HT1080 (cell line): ENCODE measurements around the gene SFMBT1. TPM values are rescaled to one million over a fixed set of nuclear protein-coding genes. Genes with fewer than 3 reads are reported as not detected.

Experiments
- DNase-seq: peaks from one replicate; pipeline ENCODE4 v3.0.0-alpha.2; 2015; ENCODE audit warnings: low read depth
- polyA plus RNA-seq, 2 experiments: library from polyadenylated mRNA; depleted of rRNA; stranded (reverse); fragments of >200 nt; gene quantifications; 2 replicates each; pipeline ENCODE4 v1.2.3, GENCODE V29; 2015
- total RNA-seq: library from RNA; depleted of rRNA; stranded (reverse); fragments of >200 nt; shearing (Covaris generic); gene quantifications from 2 replicates; pipeline ENCODE4 v1.2.3, GENCODE V29; 2014; rRNA removed

The SFMBT1 gene, protein sequence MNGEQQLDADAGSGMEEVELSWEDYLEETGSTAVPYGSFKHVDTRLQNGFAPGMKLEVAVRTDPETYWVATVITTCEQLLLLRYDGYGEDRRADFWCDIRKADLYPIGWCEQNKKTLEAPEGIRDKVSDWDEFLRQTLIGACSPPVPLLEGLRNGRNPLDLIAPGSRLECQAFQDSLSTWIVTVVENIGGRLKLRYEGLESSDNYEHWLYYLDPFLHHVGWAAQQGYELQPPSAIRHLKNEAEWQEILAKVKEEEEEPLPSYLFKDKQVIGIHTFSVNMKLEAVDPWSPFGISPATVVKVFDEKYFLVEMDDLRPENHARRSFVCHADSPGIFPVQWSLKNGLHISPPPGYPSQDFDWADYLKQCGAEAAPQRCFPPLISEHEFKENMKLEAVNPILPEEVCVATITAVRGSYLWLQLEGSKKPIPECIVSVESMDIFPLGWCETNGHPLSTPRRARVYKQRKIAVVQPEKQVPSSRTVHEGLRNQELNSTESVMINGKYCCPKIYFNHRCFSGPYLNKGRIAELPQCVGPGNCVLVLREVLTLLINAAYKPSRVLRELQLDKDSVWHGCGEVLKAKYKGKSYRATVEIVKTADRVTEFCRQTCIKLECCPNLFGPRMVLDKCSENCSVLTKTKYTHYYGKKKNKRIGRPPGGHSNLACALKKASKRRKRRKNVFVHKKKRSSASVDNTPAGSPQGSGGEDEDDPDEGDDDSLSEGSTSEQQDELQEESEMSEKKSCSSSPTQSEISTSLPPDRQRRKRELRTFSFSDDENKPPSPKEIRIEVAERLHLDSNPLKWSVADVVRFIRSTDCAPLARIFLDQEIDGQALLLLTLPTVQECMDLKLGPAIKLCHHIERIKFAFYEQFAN
- 8.2 and 11.8 TPM in 2 replicates for total RNA-seq
- 6.0 and 6.2 TPM in 2 replicates for polyA plus RNA-seq (2015; cell fraction: cytosol; rRNA removed)
- 8.3 and 9.8 TPM in 2 replicates for polyA plus RNA-seq (2015; cell fraction: nucleus; rRNA removed)

DNA sequence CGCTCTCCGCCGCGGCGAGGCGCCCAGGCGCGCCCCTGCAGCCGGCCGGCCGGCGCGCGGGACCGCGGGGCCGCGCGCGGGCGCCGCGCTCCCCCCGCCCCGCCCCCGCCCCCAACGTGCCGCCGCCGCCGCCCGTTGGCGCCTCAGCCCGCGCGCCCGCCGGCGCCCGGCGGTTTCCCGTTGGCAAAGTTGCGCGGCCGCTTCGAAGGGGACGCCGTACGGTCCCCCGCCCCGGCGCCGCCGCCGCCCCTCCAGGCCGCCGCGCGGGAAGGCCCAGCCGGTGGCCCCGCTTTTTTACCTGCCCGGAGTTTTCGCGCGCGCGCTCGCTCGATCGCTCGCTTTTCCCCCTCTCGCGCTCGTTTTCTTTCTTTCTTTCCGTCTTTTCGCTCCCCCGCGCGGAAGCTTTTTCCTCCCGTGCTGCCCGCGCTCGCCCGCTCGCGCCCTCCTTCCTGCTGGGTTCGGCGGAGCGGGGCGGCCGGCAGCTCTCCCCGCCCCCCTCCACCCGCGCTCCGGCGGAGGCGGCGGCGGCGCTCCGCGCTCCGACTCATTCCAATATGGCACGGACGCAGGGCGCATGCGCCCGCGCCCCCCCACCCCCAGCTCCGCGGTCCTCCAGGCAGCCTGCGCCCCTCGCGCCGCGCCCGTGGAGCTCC lies at the start of gene SFMBT1:
Gene SFMBT1 (minus strand): TSS at position 556 of the 653 bp plus-strand sequence. CDS start 76,945 bp downstream, outside the sequence.
- peak; percentile 53 for DNase-seq

DNA sequence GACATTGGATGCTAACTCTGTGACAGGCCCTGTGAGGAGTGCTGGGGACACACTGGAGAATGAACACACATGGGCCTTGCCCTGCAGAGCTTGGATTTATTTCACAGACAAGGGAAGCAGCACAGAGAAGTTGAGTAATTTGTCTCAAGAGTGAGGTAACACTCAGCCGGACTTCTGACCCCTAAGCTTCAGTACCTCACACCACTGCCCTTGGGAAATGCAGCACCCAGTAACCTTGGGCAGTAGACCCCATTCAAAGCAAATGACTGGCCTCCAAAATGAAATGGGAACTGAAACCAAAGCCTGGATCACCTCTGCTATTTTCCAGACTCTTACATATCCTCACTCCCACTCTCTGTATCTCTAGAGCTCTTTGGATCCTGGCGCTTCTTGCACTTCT lies 47.1 kb upstream of the SFMBT1 start:
- no peak for DNase-seq

DNA sequence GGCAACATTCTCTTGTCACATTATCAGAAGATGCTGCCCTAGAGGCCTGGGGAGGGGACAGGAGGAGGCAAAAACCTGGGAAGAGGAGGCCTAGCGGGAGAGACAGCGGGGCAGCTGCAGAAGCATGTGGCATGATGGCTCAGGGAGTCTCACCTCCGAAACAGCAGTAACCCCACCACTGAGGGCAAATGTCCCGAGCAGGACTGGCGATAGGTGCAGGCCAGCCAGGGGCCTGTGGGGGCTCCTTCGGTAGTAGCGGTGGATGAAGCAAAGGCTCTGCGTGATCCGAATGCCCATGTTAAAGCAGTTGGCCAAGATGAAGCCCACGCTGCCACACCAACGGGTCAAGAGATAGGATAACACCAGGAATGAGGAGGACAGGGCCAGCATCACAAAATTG lies 46.3 kb upstream of the SFMBT1 start:
- DNase-seq = no peak

DNA sequence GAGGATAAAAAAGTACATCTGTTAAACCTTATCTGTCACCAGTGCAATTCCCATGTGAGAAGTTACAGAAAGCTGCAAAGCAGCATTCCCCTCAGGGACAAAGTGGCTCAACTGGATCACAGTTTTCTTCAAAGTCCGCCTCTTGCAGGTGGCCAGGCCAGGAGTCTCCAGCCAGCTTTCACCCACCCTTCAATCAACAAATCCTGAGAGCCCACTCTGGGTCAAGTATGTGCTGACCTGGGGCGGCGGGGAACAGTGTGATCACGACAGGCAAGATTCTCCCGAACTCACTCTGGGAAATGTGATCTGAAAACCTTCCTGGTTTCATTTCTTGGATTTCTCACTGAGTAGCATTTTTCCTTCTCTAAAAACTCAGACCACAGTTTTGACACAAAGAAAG lies 45.1 kb upstream of the SFMBT1 start:
- no peak for DNase-seq

DNA sequence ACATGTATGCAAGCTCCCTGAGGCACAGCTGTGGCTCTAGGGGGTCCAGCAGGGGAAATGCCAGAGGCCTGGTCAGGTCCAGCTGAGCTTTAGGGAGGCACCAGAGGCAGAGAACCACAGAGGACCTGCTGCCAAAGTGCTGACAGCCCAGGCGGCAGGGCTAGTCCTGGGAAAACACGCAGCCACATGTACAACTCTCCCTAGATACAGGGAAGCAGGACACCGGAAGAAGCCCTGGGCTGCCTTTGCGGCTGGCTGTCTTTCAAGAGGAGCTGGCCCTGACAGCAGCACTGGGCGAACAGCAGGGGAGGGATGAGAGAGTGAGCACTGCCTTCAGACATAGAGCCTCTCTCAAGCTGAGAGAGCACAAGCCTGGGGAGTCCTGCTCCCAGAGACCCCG lies 43.6 kb upstream of the SFMBT1 start:
- no peak for DNase-seq

DNA sequence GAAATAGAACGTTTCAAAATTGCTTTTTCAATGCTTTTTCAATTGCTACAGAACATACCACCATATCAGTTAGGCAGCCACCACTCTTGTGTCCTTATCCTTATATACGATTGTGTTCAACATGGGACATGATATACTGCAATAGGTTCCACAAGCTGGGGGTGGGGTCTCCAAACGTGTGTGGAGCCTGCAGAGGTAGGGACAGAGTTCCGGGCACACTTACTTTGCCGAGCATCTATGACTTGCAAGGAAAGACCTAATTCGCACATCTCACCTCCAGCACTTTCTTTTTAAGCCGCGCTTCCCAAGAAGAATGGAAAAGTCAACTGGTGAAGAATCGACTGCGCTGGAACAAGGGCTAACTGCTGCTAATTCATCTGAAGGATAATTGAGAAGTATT lies 39.6 kb upstream of the SFMBT1 start:
- DNase-seq = no peak

DNA sequence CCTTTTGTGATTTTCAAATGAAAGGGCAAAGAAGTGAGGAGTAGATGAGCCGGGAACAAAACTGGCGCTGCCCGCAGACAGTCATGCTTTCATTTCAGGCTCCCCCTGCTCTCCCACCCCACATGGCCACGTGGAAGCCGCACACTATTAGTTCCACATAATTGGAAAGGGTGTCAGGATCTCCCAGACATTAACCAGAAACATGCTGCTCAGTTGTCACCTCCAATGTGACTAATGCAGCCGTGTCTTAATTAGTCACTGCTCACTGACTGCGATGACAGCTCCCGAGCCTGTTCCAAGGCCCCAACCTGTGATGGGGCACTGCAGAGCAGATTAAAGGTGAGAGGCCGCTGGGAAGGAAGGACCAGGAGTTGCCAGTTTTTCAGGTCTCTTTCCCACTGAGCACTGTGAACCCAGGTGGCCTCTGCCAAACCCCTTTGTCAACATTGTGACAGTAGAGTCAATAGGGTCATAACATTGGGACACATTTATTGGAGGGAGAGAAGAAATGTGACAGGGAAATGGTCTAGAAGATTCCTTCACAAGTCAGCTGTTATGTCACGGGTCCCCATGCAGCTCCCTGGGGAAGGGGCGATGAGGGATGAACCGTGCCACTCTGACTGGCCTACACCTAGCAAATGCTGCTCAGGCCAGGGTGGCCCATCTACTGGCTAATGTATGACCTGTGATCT lies 38.6 kb upstream of the SFMBT1 start:
- no peak for DNase-seq

DNA sequence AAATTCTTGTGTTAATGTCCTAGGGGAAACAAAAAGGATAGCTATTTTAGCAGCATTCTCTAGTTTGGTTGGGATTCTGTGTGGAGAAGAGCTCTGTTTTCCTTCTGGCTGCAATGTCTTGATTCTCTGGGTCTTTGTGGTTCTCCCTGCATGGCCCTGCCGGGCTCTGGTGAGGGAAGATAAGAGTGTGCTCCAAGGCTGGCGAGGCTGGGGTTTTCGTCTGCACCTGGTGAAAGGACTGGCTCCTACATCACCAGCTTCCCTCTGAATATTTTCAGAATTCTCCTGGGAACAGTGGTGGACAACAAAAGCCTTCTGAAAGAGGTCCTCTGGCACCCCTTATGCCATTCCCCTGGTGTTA lies 38.1 kb upstream of the SFMBT1 start:
- DNase-seq = no peak

DNA sequence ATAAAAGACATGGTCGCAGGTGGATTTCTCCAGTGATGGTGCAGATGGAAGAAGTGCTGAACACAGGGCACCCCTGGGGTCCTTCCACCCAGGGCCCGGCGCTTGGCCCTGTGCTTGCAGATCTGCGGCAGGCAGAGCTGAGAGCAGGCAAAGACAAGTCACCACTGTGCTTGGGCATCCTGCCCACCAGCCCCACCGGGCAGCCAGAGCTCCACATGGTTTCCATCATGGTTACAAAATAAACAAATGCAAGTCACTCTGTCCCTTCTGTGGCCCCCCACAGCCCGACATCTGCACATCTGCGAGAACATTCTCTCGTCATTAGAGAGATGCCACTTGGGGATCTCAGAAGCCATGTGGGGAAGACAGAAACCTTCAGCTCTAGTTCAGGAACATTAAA lies 37.6 kb upstream of the SFMBT1 start:
- DNase-seq = no peak

DNA sequence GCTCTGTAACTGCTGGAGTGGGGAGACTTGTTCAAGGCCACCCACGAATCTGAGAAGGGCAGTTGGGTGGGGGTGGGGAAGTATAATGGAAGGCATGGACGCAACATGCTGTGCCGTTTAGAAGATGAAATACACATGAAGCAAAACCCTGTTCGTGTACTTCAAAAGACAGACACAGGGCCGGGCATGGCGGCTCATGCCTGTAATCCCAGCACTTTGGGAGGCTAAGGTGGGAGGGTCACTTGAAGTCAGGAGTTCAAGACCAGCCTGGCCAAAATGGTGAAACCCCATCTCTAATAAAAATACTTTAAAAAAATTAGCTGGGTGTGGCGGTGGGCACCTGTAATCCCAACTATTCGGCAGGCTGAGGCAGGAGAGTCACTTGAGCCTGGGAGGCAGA lies 36.9 kb upstream of the SFMBT1 start:
- DNase-seq = no peak

DNA sequence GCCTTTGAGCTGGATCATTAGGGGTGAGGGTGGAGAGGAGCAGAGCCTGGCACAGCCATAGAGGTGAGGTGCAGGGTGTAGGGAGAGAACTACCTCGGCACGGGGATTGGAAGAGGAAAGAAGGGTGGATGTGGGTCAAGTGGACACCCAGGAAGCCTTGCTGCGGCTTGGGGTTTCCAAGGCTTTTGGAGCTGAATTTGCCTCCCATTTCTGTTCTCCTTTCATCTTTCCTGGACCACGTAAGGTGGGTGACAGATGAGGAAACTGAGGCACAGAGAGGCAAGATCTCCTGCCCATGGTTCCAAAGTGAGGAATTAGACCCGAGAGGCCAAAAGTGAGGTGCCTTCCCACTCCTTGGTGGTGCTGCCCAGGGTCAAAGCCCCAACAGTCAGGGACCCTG lies 35.4 kb upstream of the SFMBT1 start:
- DNase-seq = no peak

DNA sequence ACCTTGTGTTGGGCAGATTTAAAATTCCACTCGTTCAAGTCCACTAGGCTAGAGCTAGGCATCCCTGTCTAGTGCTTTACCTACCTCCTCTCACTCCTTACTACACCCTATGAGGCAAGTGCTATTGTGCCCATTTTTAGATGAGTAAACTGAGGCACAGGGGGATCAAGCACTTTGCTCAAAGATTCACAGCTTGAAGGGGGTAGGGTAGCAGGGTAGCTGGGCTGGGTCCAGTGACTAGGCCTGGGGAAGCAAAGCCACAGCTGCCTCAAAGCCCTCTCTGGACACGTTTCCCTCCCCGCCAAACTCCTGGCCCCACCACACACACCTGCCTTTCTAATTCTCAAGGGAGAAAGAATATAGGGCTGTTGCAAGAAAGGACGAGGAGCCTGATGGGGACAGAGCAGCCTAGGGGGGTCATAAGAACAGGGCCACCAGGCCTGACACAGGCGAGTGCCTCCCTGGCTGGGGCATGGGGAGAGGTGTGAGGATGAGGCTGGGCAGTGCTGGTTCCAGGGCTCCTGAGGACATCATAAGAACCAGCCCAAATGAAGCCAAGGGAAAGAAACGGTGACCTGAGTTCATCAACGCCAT lies 34.8 kb upstream of the SFMBT1 start:
- DNase-seq = no peak

DNA sequence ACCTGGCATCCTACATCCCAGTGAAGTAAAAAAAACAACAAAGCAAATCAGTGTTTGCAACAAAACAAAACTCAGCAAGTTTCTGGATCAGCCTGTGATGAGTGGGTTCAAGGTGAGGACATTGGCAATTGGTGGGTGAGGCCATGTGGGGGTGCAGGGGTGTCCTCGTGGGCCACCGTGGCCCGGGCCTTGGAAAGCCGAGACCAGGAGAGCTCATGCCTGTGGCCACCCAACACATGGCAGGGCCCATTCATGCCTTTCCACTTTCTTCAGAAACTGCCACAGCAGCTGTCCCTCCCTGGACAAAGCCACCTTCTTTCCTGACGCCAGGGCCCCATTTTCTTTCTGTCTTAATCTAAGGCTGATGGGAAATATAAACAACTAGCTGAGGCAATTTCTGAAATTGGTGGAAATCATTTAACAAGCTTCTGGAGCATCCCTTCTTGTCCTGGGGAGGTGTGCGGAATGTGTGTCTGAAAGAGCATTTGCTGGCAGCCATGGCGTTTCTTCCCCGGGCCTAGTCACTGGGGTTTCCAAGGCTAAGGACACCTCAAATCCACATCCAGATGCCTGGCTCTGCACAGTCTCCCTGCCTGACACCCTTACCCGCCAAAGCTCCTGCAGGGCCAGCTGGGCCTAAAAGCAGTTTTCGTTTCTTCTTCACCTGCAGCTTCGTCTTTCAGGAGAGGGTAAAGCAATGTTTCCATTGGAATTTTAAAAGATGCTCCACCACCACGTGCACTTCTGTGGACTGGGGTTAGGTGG lies 34.1 kb upstream of the SFMBT1 start:
- DNase-seq = no peak

DNA sequence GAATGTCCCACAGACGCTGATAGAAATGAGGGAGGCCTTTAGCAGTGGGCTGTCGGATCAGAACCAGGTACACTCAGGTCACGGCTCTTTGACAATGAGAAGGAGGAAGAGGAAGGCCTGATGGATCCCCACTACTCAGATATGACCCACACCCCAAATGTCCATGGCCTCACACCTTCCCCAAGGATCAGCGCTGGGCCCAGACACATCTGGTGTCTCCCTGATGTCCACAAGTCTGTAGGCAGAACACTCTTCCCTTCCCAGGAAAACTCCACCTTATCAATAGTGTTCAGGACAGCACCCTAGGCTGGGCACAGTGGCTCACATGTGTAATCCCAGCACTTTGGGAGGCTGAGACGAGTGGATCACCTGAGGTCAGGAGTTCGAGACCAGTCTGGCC lies 33.3 kb upstream of the SFMBT1 start:
- DNase-seq = no peak

DNA sequence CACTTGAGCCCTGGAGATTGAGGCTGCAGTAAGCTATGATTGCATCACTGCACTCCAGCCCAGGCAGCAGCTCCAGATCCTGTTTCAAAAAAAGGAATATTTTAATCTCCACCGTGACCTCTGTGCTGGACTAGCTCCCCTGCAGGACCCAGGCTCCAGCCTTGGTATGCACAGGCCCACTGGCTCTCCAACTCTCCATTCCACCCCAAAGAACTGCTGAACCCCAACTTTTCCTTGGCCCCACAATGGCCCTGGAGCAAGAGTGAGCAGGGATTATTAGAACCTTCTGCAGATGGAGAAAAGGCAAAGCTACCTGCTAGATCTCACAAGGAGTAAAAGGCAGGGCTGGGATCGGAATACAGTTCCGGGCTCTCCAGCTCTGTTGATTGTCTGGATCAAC lies 32.8 kb upstream of the SFMBT1 start:
- no peak for DNase-seq

DNA sequence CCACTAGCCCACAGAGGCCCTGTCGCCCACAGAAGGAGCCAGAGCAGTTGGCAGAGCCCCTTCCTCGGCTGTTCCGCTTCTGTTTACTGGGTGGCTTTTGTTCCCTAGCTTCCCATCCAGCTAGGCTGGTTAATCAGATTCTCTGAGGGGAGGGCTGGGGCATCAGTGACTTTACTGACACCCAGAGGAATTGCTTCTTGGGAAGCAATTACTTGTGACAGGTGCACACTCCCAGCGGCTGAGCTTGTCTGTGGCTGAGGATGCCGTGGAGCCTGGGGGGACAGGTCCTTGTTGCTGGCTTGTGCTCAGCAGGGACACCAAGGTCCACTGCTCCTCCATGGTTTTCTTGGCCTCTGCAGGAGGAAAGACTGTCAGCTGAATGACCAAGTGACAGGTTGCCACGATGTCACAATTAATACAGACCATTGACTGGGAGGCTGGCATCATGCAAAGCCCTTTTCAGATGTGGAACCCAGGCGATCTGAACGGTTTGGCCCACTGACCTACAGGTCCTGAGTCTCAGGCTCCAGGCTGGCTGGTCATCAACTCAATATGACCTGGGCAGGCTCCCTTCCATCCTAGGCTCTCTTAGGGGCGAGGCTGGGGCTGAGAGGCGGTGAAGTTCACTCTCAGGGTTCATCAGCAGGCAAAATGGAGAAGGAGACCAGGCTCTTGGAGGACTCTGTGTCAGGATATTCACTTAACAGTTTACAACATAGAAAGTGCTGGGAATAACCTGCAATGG lies 31.8 kb upstream of the SFMBT1 start:
- no peak for DNase-seq

DNA sequence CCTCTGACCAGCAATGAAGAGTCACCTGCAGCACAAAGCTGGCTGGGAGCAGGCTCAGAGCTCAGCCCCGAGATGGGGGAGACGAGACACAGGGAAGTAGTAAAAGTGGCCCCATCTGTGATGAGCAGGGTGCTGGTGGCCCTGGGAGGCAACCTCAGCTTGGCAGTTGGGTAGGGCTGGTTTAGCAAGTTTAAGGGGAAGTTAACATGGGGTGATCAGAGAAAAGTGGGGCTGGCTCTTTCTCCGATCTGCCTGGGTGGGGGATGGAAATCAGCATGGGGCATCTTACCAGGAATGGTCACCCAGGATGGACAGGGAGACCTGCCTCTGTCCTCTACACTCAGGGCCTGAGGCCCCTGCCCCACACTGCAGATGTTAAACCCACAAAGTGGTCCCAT lies 29.9 kb upstream of the SFMBT1 start:
- DNase-seq = no peak

DNA sequence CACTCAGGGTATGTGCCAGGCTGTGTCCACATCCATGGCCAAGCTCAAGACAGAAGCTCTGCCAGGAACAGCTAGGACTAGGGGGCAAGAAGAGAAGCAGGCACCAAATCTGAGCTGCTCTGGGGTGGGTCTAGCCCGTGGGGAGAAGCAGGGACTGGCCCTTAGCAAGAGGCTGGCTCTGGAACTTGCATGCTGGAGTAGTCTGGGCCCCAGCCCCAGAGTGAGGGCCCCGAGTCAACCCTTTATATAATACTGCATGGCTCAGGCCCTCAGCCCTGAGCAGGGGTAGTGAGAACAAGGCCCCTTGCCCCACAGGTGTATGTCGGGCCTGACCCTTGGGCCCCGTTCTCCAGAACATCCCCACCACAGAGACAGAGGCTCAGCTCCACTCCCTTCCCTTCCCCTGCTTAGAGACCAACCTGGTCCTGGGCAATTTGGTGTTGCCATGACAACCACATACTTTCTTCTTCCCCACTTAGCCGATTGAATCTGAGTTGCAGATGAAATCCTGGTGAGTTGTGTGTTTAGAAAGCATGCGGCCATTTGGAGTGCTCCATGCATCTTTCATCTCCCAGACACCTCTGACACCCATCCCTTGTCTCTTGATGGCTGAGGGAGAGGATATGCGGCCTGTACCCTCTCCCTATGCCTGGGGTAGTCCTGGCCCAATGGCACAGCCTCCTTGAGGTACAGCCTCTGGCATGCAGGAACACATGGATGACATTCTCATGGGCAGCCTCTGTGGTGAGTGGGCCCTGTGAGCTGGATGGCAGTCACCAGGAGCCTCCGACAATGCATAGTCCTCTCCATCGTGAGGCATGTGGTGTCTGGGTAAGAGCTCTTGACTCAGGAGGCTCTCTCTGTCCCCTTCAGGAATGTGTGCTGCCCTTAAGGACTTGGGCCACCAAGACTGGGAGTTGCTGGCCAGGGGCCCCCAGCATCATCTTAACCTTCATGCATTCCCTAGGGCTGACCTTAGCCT lies 29.2 kb upstream of the SFMBT1 start:
- no peak for DNase-seq
